GM18511 (cell line): Measurements from ENCODE around the gene AP3B1.

Experiments
- ATAC-seq: cut with Tn5 transposase; IDR thresholded peaks from one replicate; pipeline ENCODE4 v1.9.1; 2021; ENCODE audit warnings: mild to moderate bottlenecking, moderate library complexity; ENCODE audit not compliant: unreplicated experiment

Gene AP3B1

GRCh38 chr5:78289911-78290310 lies 4.6 kb downstream of the AP3B1 start:
- ATAC-seq: no peak

- ATAC-seq: no peak
Measured at GRCh38 chr5:78288246-78288645, 6.3 kb downstream of the AP3B1 start.

- no peak for ATAC-seq
Measured at GRCh38 chr5:78287833-78288232, 6.7 kb downstream of the AP3B1 start.

GRCh38 chr5:78287169-78287568 lies 7.3 kb downstream of the AP3B1 start:
- no peak for ATAC-seq

GRCh38 chr5:78286290-78286689 lies 8.2 kb downstream of the AP3B1 start:
- no peak for ATAC-seq

GRCh38 chr5:78283802-78284201 lies 10.7 kb downstream of the AP3B1 start:
- no peak for ATAC-seq

GRCh38 chr5:78283105-78283504 lies 11.4 kb downstream of the AP3B1 start:
- no peak for ATAC-seq

- no peak for ATAC-seq
Measured at GRCh38 chr5:78280261-78280660, 14.2 kb downstream of the AP3B1 start.

GRCh38 chr5:78279194-78279593 lies 15.3 kb downstream of the AP3B1 start:
- ATAC-seq: no peak

GRCh38 chr5:78277715-78278114 lies 16.8 kb downstream of the AP3B1 start:
- ATAC-seq: no peak

- ATAC-seq: no peak
Measured at GRCh38 chr5:78275998-78276543, 18.4 kb downstream of the AP3B1 start.

- no peak for ATAC-seq
Measured at GRCh38 chr5:78274540-78275197, 19.8 kb downstream of the AP3B1 start.

GRCh38 chr5:78273436-78273835 lies 21.1 kb downstream of the AP3B1 start:
- ATAC-seq: no peak

- no peak for ATAC-seq
Measured at GRCh38 chr5:78271766-78272165, 22.7 kb downstream of the AP3B1 start.

- ATAC-seq: no peak
Measured at GRCh38 chr5:78269088-78269703, 25.3 kb downstream of the AP3B1 start.

GRCh38 chr5:78268356-78268755 lies 26.1 kb downstream of the AP3B1 start:
- no peak for ATAC-seq

- ATAC-seq: no peak
Measured at GRCh38 chr5:78265163-78265562, 29.3 kb downstream of the AP3B1 start.

GRCh38 chr5:78264600-78264999 lies 29.9 kb downstream of the AP3B1 start:
- ATAC-seq: no peak

- no peak for ATAC-seq
Measured at GRCh38 chr5:78260771-78261170, 33.7 kb downstream of the AP3B1 start.

- no peak for ATAC-seq
Measured at GRCh38 chr5:78253201-78253600, 41.3 kb downstream of the AP3B1 start.

GRCh38 chr5:78252715-78253114 lies 41.8 kb downstream of the AP3B1 start:
- ATAC-seq: no peak

- no peak for ATAC-seq
Measured at GRCh38 chr5:78251663-78252284, 42.7 kb downstream of the AP3B1 start.
